HEK293 (cell line): ENCODE data around the gene BAG2.

Experiments used
- CTCF ChIA-PET: fragments of 350-600 bp; formaldehyde crosslinking; extraction: SDS; loops from one replicate; lab custom pipeline; 2021; ENCODE audit warnings: antibody characterized with exemption; lab: Yijun Ruan, JAX
- POLR2A ChIA-PET: fragments of 300-600 bp; formaldehyde crosslinking; extraction: SDS; loops from one replicate; lab custom pipeline; 2020; ENCODE audit warnings: antibody characterized with exemption, inconsistent platforms; lab: Yijun Ruan, JAX
- H3K27ac ChIP-seq: fragments of 200-500 bp; sonication (Bioruptor generic); 2 replicates; pipeline ENCODE4 v1.5.1; 2014; ENCODE audit warnings: low read depth, low read length, control low read depth, inconsistent platforms; ENCODE audit errors: extremely low read depth
- H3K36me3 ChIP-seq, 2 experiments: fragments of 200-500 bp in 1 of 2; sonication (Bioruptor generic) in 1 of 2; 1 replicate in 1 of 2; 2 replicates in 1 of 2; pipeline ENCODE4 v1.5.1; 2014 to 2017; ENCODE audit warnings: inconsistent platforms in 2 of 2, low read length in 2 of 2; ENCODE audit not compliant: control insufficient read depth in 2 of 2, insufficient read depth in 1 of 2
- H3K4me1 ChIP-seq: fragments of 200-500 bp; sonication (Bioruptor generic); 2 replicates; pipeline ENCODE4 v1.5.1; 2014; ENCODE audit warnings: mild to moderate bottlenecking, low read length, inconsistent platforms; ENCODE audit not compliant: control insufficient read depth, insufficient read depth
- H3K4me3 ChIP-seq: 2 replicates; pipeline ENCODE4 v1.5.1; 2011; ENCODE audit warnings: low read depth, mild to moderate bottlenecking, control low read depth, low read length, moderate library complexity
- H3K9me3 ChIP-seq: fragments of 200-500 bp; sonication (Bioruptor generic); 2 replicates; pipeline ENCODE4 v1.5.1; 2014; ENCODE audit warnings: low read depth, low read length, inconsistent platforms; ENCODE audit not compliant: control insufficient read depth, insufficient read depth
- GLIS1 ChIP-seq: fragments of 450-650 bp; formaldehyde crosslinking; IDR thresholded peaks from 2 replicates; pipeline ENCODE4 v1.5.1; 2016; ENCODE audit warnings: missing biosample characterization, missing genetic modification characterization
- GLIS2 ChIP-seq: fragments of 450-650 bp; formaldehyde crosslinking; IDR thresholded peaks from 2 replicates; pipeline ENCODE4 v1.5.1; 2016; ENCODE audit warnings: missing biosample characterization, missing genetic modification characterization
- HOXA7 ChIP-seq: sonication (generic); formaldehyde crosslinking; IDR thresholded peaks from 2 replicates; pipeline ENCODE4 v1.8.1; 2022; ENCODE audit warnings: missing genetic modification reagents, borderline replicate concordance
- IKZF3 ChIP-seq: fragments of 450-650 bp; IDR thresholded peaks from 2 replicates; pipeline ENCODE4 v1.5.0; 2018; ENCODE audit warnings: missing biosample characterization, mild to moderate bottlenecking, missing genetic modification characterization, moderate library complexity
- KLF10 ChIP-seq: fragments of 450-650 bp; IDR thresholded peaks from 2 replicates; pipeline ENCODE4 v1.5.1; 2018; ENCODE audit warnings: missing biosample characterization, mild to moderate bottlenecking, missing genetic modification characterization
- RBAK ChIP-seq: fragments of 450-650 bp; formaldehyde crosslinking; IDR thresholded peaks from 2 replicates; pipeline ENCODE4 v1.5.1; 2016; ENCODE audit warnings: missing biosample characterization, missing genetic modification characterization
- SP2 ChIP-seq: fragments of 450-650 bp; formaldehyde crosslinking; IDR thresholded peaks from 2 replicates; pipeline ENCODE4 v1.5.1; 2016; ENCODE audit warnings: missing biosample characterization, missing genetic modification characterization
- ZBTB20 ChIP-seq: fragments of 450-650 bp; formaldehyde crosslinking; IDR thresholded peaks from 2 replicates; pipeline ENCODE4 v1.5.1; 2016; ENCODE audit warnings: missing biosample characterization, missing genetic modification characterization
- ZFP69B ChIP-seq: fragments of 450-650 bp; formaldehyde crosslinking; IDR thresholded peaks from 2 replicates; pipeline ENCODE4 v1.5.1; 2016; ENCODE audit warnings: missing biosample characterization, missing genetic modification characterization
- ZNF133 ChIP-seq: fragments of 450-650 bp; formaldehyde crosslinking; IDR thresholded peaks from 2 replicates; pipeline ENCODE4 v1.5.1; 2016; ENCODE audit warnings: missing biosample characterization, missing genetic modification characterization
- ZNF24 ChIP-seq: fragments of 450-650 bp; formaldehyde crosslinking; IDR thresholded peaks from 2 replicates; pipeline ENCODE4 v1.5.1; 2016; ENCODE audit warnings: missing biosample characterization, missing genetic modification characterization
- ZNF510 ChIP-seq: fragments of 450-650 bp; formaldehyde crosslinking; IDR thresholded peaks from 2 replicates; pipeline ENCODE4 v1.5.1; 2018; ENCODE audit warnings: mild to moderate bottlenecking, missing genetic modification characterization, missing biosample characterization; ENCODE audit not compliant: insufficient replicate concordance
- ZNF529 ChIP-seq: fragments of 450-650 bp; formaldehyde crosslinking; IDR thresholded peaks from 2 replicates; pipeline ENCODE4 v1.5.1; 2017; ENCODE audit warnings: missing genetic modification characterization, missing biosample characterization; ENCODE audit not compliant: insufficient replicate concordance
- ZNF626 ChIP-seq: fragments of 450-650 bp; sonication (Bioruptor Pico); formaldehyde crosslinking; IDR thresholded peaks from 2 replicates; pipeline ENCODE4 v1.5.1; 2018; ENCODE audit warnings: missing biosample characterization, missing genetic modification characterization, inconsistent platforms
- ZNF629 ChIP-seq: fragments of 450-650 bp; formaldehyde crosslinking; IDR thresholded peaks from 2 replicates; pipeline ENCODE4 v1.5.1; 2017; ENCODE audit warnings: missing biosample characterization, missing genetic modification characterization
- ZNF785 ChIP-seq: fragments of 450-650 bp; formaldehyde crosslinking; IDR thresholded peaks from 2 replicates; pipeline ENCODE4 v1.5.1; 2016; ENCODE audit warnings: missing biosample characterization, missing genetic modification characterization
- ZNF792 ChIP-seq: fragments of 450-650 bp; formaldehyde crosslinking; IDR thresholded peaks from 2 replicates; pipeline ENCODE4 v1.5.1; 2016; ENCODE audit warnings: missing biosample characterization, missing genetic modification characterization
- TF ChIP-seq, protein P1 (sequence below): fragments of 450-650 bp; formaldehyde crosslinking; IDR thresholded peaks from 2 replicates; pipeline ENCODE4 v1.5.1; 2016; ENCODE audit warnings: missing biosample characterization, missing genetic modification characterization
- TF ChIP-seq, protein P2 (sequence below): fragments of 450-650 bp; formaldehyde crosslinking; IDR thresholded peaks from 2 replicates; pipeline ENCODE4 v1.5.1; 2016; ENCODE audit warnings: missing biosample characterization, missing genetic modification characterization
- TF ChIP-seq, protein P3 (sequence below): fragments of 450-650 bp; formaldehyde crosslinking; IDR thresholded peaks from 2 replicates; pipeline ENCODE4 v1.5.1; 2016; ENCODE audit warnings: missing biosample characterization, missing genetic modification characterization
- TF ChIP-seq, protein P4 (sequence below): fragments of 450-650 bp; formaldehyde crosslinking; optimal IDR thresholded peaks from 2 replicates; pipeline ENCODE3; 2016; ENCODE audit warnings: missing biosample characterization, mild to moderate bottlenecking, missing genetic modification characterization
- TF ChIP-seq, protein P5 (sequence below): fragments of 450-650 bp; formaldehyde crosslinking; IDR thresholded peaks from 2 replicates; pipeline ENCODE4 v1.5.0; 2017; ENCODE audit warnings: missing biosample characterization, missing genetic modification characterization, borderline replicate concordance
- TF ChIP-seq, protein P6 (sequence below): fragments of 450-650 bp; formaldehyde crosslinking; IDR thresholded peaks from 2 replicates; pipeline ENCODE4 v1.5.1; 2017; ENCODE audit warnings: missing biosample characterization, missing genetic modification characterization

The BAG2 gene

DNA sequence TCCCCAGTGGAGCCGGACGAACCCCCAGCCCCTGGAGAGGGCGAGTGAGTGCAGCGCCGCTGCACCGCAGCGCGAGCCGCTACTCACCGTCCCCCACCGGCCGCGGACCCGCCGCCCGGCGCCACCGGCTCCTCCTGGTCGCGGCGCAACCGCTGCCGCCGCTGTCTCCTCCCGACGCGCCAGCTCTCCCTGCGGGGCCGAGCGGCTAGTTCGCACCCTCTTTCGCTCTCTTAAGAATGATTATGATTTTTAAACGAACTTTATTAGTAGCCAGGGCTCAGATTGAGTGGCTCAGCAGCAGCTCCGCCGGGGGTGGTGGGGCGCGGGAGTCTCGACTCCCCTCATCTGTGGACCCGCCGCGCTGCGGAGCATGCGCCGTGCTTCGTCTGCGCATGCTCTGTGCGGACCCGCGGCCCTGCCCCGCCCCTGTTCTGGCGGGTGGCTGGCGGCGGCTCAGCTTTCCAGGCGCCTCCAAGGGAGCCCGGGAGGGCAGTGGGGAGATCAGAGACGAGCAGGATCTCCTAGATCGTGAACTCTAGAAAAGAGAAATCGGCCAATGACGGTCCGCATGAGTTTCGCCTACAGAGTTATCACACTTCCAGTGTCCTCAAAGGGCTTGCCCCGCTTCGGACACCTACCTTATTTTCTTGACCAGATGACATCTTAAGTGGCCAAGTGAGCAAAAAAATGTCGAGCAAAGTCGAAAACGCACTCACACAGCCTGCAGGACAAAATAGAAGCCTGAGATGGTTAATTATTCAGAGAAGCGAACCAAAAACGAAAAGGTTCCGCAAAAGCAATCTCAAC lies 50.0 kb downstream of the BAG2 start, which contains the start of gene RAB23:
Gene RAB23 (minus strand): TSS at position 372 of the 807 bp plus-strand sequence. CDS start 11,927 bp downstream, outside the sequence.
- Histone ChIP-seq H3K27ac (peak within 1 kb of the TSS; percentile 91), H3K4me3 (peak within 1 kb of the TSS; percentile 83), H3K36me3 (peaks cover 0 to 4% of the 10 kb centered on the region in 2 experiments; a peak in 1 of 3 replicates), H3K4me1 (peaks cover 15% of the 10 kb centered on the region), H3K9me3 (no peaks in the 10 kb centered on the region)
- CTCF ChIA-PET, result interaction anchor here (0.8 to 1.5 kb wide), 7 partner anchors 23 to 319 kb away, joined by 3 to 5 read pairs (median 4); partner anchors contain the start of gene PRIM2
- POLR2A ChIA-PET, result interaction anchor here (0.6 to 2.3 kb wide), 23 partner anchors 8 to 267 kb away, joined by 3 to 15 read pairs (median 3); partner anchors contain the start of genes BAG2, BEND6 and ZNF451
- no peak for TF ChIP-seq ZNF785 (tag by site-specific recombination)
- TF ChIP-seq ZNF133 (tag by site-specific recombination), result no peak
- TF ChIP-seq, protein P1, sequence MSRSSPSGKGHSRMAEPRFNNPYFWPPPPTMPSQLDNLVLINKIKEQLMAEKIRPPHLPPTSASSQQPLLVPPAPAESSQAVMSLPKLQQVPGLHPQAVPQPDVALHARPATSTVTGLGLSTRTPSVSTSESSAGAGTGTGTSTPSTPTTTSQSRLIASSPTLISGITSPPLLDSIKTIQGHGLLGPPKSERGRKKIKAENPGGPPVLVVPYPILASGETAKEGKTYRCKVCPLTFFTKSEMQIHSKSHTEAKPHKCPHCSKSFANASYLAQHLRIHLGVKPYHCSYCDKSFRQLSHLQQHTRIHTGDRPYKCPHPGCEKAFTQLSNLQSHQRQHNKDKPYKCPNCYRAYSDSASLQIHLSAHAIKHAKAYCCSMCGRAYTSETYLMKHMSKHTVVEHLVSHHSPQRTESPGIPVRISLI, result peak; percentile 46; the same call in 1 of the 2 replicates
- peak; percentile 75 for TF ChIP-seq IKZF3 (tag by site-specific recombination)
- peak; percentile 3 for TF ChIP-seq ZNF510
- TF ChIP-seq, protein P2, sequence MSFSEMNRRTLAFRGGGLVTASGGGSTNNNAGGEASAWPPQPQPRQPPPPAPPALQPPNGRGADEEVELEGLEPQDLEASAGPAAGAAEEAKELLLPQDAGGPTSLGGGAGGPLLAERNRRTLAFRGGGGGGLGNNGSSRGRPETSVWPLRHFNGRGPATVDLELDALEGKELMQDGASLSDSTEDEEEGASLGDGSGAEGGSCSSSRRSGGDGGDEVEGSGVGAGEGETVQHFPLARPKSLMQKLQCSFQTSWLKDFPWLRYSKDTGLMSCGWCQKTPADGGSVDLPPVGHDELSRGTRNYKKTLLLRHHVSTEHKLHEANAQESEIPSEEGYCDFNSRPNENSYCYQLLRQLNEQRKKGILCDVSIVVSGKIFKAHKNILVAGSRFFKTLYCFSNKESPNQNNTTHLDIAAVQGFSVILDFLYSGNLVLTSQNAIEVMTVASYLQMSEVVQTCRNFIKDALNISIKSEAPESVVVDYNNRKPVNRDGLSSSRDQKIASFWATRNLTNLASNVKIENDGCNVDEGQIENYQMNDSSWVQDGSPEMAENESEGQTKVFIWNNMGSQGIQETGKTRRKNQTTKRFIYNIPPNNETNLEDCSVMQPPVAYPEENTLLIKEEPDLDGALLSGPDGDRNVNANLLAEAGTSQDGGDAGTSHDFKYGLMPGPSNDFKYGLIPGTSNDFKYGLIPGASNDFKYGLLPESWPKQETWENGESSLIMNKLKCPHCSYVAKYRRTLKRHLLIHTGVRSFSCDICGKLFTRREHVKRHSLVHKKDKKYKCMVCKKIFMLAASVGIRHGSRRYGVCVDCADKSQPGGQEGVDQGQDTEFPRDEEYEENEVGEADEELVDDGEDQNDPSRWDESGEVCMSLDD, result peak; percentile 64; the same call in 1 of the 2 replicates
- TF ChIP-seq, protein P3, sequence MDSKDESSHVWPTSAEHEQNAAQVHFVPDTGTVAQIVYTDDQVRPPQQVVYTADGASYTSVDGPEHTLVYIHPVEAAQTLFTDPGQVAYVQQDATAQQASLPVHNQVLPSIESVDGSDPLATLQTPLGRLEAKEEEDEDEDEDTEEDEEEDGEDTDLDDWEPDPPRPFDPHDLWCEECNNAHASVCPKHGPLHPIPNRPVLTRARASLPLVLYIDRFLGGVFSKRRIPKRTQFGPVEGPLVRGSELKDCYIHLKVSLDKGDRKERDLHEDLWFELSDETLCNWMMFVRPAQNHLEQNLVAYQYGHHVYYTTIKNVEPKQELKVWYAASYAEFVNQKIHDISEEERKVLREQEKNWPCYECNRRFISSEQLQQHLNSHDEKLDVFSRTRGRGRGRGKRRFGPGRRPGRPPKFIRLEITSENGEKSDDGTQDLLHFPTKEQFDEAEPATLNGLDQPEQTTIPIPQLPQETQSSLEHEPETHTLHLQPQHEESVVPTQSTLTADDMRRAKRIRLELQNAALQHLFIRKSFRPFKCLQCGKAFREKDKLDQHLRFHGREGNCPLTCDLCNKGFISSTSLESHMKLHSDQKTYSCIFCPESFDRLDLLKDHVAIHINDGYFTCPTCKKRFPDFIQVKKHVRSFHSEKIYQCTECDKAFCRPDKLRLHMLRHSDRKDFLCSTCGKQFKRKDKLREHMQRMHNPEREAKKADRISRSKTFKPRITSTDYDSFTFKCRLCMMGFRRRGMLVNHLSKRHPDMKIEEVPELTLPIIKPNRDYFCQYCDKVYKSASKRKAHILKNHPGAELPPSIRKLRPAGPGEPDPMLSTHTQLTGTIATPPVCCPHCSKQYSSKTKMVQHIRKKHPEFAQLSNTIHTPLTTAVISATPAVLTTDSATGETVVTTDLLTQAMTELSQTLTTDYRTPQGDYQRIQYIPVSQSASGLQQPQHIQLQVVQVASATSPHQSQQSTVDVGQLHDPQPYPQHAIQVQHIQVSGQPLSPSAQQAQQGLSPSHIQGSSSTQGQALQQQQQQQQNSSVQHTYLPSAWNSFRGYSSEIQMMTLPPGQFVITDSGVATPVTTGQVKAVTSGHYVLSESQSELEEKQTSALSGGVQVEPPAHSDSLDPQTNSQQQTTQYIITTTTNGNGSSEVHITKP (tag by site-specific recombination), result peak; percentile 82
- TF ChIP-seq, protein P4, sequence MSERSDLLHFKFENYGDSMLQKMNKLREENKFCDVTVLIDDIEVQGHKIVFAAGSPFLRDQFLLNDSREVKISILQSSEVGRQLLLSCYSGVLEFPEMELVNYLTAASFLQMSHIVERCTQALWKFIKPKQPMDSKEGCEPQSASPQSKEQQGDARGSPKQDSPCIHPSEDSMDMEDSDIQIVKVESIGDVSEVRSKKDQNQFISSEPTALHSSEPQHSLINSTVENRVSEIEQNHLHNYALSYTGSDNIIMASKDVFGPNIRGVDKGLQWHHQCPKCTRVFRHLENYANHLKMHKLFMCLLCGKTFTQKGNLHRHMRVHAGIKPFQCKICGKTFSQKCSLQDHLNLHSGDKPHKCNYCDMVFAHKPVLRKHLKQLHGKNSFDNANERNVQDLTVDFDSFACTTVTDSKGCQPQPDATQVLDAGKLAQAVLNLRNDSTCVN (tag by site-specific recombination), result peak; percentile 68
- TF ChIP-seq GLIS2 (tag by site-specific recombination), result peak; percentile 81
- no peak; the same call in 1 of the 2 replicates for TF ChIP-seq HOXA7 (CRISPR knock-in tag)
- TF ChIP-seq, protein P5, sequence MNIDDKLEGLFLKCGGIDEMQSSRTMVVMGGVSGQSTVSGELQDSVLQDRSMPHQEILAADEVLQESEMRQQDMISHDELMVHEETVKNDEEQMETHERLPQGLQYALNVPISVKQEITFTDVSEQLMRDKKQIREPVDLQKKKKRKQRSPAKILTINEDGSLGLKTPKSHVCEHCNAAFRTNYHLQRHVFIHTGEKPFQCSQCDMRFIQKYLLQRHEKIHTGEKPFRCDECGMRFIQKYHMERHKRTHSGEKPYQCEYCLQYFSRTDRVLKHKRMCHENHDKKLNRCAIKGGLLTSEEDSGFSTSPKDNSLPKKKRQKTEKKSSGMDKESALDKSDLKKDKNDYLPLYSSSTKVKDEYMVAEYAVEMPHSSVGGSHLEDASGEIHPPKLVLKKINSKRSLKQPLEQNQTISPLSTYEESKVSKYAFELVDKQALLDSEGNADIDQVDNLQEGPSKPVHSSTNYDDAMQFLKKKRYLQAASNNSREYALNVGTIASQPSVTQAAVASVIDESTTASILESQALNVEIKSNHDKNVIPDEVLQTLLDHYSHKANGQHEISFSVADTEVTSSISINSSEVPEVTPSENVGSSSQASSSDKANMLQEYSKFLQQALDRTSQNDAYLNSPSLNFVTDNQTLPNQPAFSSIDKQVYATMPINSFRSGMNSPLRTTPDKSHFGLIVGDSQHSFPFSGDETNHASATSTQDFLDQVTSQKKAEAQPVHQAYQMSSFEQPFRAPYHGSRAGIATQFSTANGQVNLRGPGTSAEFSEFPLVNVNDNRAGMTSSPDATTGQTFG (tag by site-specific recombination), result no peak
- TF ChIP-seq ZNF529 (tag by site-specific recombination), result no peak
- no peak for TF ChIP-seq ZNF792 (tag by site-specific recombination)
- no peak for TF ChIP-seq RBAK (tag by site-specific recombination)
- peak; percentile 42 for TF ChIP-seq SP2 (tag by site-specific recombination)
- TF ChIP-seq ZNF24 (tag by site-specific recombination), result 0 out of 2 replicates have a peak, but pooled peaks have one; percentile 31
- peak; percentile 50 for TF ChIP-seq GLIS1 (tag by site-specific recombination)
- TF ChIP-seq ZNF629, result 0 out of 2 replicates have a peak, but pooled peaks have one; percentile 19
- TF ChIP-seq ZFP69B (tag by site-specific recombination), result peak; percentile 71; the same call in 1 of the 2 replicates
- peak; percentile 11; the same call in 1 of the 2 replicates for TF ChIP-seq KLF10
- TF ChIP-seq, protein P6, sequence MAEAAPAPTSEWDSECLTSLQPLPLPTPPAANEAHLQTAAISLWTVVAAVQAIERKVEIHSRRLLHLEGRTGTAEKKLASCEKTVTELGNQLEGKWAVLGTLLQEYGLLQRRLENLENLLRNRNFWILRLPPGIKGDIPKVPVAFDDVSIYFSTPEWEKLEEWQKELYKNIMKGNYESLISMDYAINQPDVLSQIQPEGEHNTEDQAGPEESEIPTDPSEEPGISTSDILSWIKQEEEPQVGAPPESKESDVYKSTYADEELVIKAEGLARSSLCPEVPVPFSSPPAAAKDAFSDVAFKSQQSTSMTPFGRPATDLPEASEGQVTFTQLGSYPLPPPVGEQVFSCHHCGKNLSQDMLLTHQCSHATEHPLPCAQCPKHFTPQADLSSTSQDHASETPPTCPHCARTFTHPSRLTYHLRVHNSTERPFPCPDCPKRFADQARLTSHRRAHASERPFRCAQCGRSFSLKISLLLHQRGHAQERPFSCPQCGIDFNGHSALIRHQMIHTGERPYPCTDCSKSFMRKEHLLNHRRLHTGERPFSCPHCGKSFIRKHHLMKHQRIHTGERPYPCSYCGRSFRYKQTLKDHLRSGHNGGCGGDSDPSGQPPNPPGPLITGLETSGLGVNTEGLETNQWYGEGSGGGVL (tag by site-specific recombination), result 0 out of 2 replicates have a peak, but pooled peaks have one; percentile 11
- TF ChIP-seq ZNF626 (tag by site-specific recombination), result no peak
- TF ChIP-seq ZBTB20 (tag by site-specific recombination), result peak; percentile 82
